ENCODE measurements around the gene CHL1. TPM values are rescaled to one million over a fixed set of nuclear protein-coding genes. Genes with fewer than 3 reads are reported as not detected.

The CHL1 gene
- total RNA-seq, 4 donors from 2014 or later, result 1.6 to 61.1 (median 5.3) TPM

GRCh38 chr3:204102-204501 is 7.5 kb downstream of the CHL1 start:
- no peak overlapping the region for H3K27ac ChIP-seq
- no peak for DNase-seq
- H3K27me3 ChIP-seq, result no peaks in the 10 kb centered on the region
- no peak overlapping the region for H3K4me3 ChIP-seq
- H3K9me3 ChIP-seq, result no peaks in the 10 kb centered on the region
- H3K4me1 ChIP-seq, result no peaks in the 10 kb centered on the region
- no peak for TF ChIP-seq CTCF (IDR thresholded peaks at IDR 0.05)
- no peak for TF ChIP-seq POLR2A (IDR thresholded peaks at IDR 0.05)
- no peaks in the 10 kb centered on the region for H3K36me3 ChIP-seq

GRCh38 chr3:207973-208372 is 11.4 kb downstream of the CHL1 start:
- no peaks in the 10 kb centered on the region for H3K36me3 ChIP-seq
- no peak for TF ChIP-seq POLR2A (IDR thresholded peaks at IDR 0.05)
- no peak for TF ChIP-seq CTCF (IDR thresholded peaks at IDR 0.05)
- no peaks in the 10 kb centered on the region for H3K4me1 ChIP-seq
- no peaks in the 10 kb centered on the region for H3K27me3 ChIP-seq
- no peak overlapping the region for H3K4me3 ChIP-seq
- no peaks in the 10 kb centered on the region for H3K9me3 ChIP-seq
- DNase-seq, result no peak
- no peak overlapping the region for H3K27ac ChIP-seq

DNA sequence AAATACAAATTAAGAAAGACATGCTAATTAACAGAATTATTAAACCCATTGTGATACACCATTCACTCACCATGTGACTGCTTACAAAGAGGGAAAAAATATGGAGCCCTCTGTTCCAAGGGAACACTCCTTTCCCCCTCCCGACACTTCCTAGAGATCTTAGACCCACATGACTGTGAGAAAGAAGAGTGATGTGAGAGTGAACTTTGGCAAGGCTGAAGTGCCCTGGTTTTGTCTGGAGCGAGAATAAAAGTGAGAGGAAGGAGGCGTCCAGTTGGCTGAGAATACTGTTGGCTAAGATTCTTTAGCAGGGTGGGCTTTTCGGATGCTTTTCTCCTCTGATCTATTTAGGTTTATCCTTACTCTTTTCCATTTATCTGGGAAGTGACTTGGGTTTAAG is 14.1 kb downstream of the CHL1 start:
- no peaks in the 10 kb centered on the region for H3K36me3 ChIP-seq
- no peaks in the 10 kb centered on the region for H3K4me1 ChIP-seq
- TF ChIP-seq POLR2A (IDR thresholded peaks at IDR 0.05) (no peak), CTCF (IDR thresholded peaks at IDR 0.05) (no peak)
- DNase-seq, result no peak
- H3K27ac ChIP-seq, result no peak overlapping the region
- H3K4me3 ChIP-seq, result no peak overlapping the region
- H3K9me3 ChIP-seq, result no peaks in the 10 kb centered on the region
- no peaks in the 10 kb centered on the region for H3K27me3 ChIP-seq

- Histone ChIP-seq H3K9me3 (no peaks in the 10 kb centered on the region), H3K4me3 (no peak overlapping the region), H3K36me3 (no peaks in the 10 kb centered on the region), H3K4me1 (no peaks in the 10 kb centered on the region), H3K27me3 (no peaks in the 10 kb centered on the region), H3K27ac (peak overlapping the region in 1 of 4 donors; percentile 27)
- TF ChIP-seq POLR2A (IDR thresholded peaks at IDR 0.05) (no peak), CTCF (IDR thresholded peaks at IDR 0.05) (no peak)
- DNase-seq, result no peak
These were observed 15.9 kb downstream of the CHL1 start for GRCh38 chr3:212432-212831.

- no peak overlapping the region for H3K27ac ChIP-seq
- H3K36me3 ChIP-seq, result no peaks in the 10 kb centered on the region
- no peaks in the 10 kb centered on the region for H3K4me1 ChIP-seq
- DNase-seq, result no peak
- H3K9me3 ChIP-seq, result no peaks in the 10 kb centered on the region
- H3K27me3 ChIP-seq, result no peaks in the 10 kb centered on the region
- TF ChIP-seq POLR2A (IDR thresholded peaks at IDR 0.05), result no peak
- no peak for TF ChIP-seq CTCF (IDR thresholded peaks at IDR 0.05)
- H3K4me3 ChIP-seq, result no peak overlapping the region
These were observed 20.7 kb downstream of the CHL1 start for GRCh38 chr3:217099-217813.

DNA sequence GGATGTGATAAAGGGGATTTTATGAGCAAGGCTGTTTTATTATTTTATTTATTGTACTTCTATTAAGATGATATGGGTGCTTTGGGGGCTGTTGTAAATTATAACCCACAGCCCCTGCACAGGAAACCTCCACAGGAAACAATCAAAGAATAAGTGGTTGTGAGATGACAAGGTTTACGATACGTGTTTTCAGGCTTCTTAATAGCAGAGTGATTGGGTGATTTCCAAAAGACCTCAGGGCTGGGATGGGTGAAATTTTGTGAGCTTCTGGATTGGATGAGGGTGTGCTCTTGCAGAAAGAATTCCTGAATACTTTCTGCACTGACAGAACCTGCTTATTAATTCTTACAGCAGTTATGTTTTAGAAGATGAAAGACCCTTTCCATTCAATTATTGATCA is 21.4 kb downstream of the CHL1 start:
- H3K9me3 ChIP-seq, result no peaks in the 10 kb centered on the region
- H3K4me3 ChIP-seq, result no peak overlapping the region
- TF ChIP-seq POLR2A (IDR thresholded peaks at IDR 0.05) (no peak), CTCF (IDR thresholded peaks at IDR 0.05) (no peak)

More for the DNA sequence above, 21.4 kb downstream of the CHL1 start:
- H3K27ac ChIP-seq, result no peak overlapping the region
- no peaks in the 10 kb centered on the region for H3K36me3 ChIP-seq
- H3K27me3 ChIP-seq, result no peaks in the 10 kb centered on the region
- DNase-seq, result no peak
- no peaks in the 10 kb centered on the region for H3K4me1 ChIP-seq

Data from Peyer's patch (tissue), 4 donors.